GM19023 (cell line): Measurements from ENCODE around the gene PODN.

ENCODE experiments used
- ATAC-seq: cut with Tn5 transposase; IDR thresholded peaks from one replicate; pipeline ENCODE4 v1.9.1; 2021; ENCODE audit warnings: mild to moderate bottlenecking, moderate library complexity; ENCODE audit not compliant: unreplicated experiment

The PODN gene

GRCh38 chr1:53088616-53089300 lies 26.7 kb downstream of the PODN start:
- no peak for ATAC-seq

DNA sequence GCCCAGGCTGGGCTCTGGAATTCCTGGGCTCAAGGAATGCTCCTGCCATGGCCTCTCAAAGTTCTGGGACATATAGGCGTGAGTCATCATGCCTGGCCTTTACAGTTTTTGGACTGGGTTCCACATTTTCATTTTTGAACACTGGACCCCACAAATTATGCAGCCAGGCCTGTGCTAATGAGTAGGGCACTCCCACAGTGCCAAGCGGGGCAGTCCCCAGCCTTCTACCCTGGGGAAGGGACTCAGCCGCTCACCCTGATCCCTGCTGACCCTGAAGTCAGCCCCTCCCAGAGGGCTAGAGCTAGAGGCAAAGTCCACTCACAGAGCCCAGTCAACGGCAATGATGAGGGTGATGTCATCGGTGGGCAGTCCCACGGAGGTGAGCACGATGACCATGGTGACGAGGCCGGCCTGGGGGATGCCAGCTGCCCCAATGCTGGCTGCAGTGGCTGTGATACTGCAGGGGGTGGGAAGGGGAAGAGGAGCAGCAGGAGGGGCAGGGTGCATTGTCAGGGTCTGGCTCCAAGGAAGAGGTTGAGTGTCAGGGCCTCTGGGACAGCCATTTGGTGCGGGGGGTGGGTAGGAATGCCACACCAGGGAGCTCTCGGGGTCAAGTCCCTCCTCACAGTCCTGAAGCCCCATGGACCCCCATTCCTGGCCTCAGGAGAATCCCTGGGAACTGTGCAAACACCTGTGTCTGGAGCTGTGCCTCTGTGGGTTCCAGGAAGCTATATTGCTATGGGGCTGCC lies 27.6 kb downstream of the PODN start:
- ATAC-seq: no peak

- ATAC-seq: no peak
These were observed 28.5 kb downstream of the PODN start for GRCh38 chr1:53090227-53091147.

DNA sequence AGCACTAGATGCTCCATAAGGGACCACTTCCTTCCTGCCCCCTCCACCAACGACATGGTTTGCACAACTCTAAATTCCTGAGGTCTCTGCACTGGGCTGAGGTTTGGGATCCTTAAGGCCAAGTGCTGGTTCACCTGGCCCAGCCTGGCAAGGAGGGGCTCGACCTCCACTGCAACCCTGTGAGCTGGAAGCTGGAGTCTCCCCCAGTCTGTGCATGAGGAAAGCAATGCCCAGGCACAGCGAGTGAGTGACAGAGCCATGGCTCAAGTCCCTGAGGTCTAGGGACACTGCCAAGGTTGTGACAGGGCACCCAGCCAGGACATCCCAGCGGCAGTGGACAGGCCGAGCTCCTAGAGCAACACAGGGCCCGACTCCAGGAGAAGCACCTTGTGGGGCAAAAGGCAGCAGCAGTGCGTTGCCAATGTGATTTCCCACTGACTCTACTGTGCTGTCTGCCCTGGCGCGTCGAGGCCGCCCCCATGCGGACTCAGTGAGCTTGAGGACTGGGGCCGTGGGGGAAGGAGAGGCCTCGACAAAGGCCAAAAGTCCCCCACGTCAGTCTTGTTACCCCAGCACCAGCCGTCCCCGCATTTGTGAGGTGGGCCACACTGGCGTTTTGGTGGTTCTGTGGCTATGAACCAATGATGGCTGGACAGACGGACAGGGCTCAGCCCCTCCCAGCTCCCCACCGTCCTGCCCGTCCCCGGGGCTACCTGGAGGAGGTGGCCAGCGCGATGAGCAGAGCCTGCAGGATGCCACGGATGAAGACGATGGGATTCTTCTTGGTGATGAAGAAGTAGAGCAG lies 30.0 kb downstream of the PODN start:
- ATAC-seq: no peak

GRCh38 chr1:53092659-53093450 lies 30.8 kb downstream of the PODN start:
- ATAC-seq: no peak

GRCh38 chr1:53093451-53093754 lies 31.4 kb downstream of the PODN start:
- ATAC-seq: no peak

GRCh38 chr1:53093778-53094532 lies 31.9 kb downstream of the PODN start:
- ATAC-seq: no peak

- ATAC-seq: no peak
These were observed 32.5 kb downstream of the PODN start for GRCh38 chr1:53094533-53094919.

DNA sequence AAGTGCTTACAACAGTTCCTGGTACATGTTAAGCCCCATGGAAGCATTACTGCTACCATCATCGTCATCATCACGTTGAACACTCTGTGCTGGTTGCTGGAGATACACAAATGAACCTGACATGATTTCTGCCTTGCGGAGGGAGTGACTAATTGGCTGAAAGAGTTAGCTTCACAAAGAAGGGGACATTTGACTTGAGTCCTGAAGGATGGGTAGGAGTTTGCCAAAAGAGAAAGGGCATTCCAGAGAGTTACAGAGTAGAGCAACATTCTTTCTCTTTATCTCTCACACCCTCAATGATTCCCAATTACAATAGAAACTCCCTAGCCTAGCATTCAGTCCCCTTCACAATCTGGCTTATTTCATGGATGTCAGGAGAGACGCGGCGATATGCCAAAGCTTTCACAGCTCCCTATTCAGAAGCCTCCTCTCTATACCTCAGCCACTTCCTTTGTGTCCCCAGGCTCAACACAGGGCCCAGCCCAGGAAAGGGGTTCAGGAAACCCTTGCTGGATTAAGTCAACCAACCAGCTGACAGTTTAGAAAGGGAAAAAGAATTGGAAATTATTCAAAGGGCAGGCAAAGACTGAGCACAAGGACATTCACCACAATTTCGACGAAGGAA lies 42.4 kb downstream of the PODN start:
- ATAC-seq: no peak

- no peak for ATAC-seq
These were observed 45.1 kb downstream of the PODN start for GRCh38 chr1:53107090-53107489.

DNA sequence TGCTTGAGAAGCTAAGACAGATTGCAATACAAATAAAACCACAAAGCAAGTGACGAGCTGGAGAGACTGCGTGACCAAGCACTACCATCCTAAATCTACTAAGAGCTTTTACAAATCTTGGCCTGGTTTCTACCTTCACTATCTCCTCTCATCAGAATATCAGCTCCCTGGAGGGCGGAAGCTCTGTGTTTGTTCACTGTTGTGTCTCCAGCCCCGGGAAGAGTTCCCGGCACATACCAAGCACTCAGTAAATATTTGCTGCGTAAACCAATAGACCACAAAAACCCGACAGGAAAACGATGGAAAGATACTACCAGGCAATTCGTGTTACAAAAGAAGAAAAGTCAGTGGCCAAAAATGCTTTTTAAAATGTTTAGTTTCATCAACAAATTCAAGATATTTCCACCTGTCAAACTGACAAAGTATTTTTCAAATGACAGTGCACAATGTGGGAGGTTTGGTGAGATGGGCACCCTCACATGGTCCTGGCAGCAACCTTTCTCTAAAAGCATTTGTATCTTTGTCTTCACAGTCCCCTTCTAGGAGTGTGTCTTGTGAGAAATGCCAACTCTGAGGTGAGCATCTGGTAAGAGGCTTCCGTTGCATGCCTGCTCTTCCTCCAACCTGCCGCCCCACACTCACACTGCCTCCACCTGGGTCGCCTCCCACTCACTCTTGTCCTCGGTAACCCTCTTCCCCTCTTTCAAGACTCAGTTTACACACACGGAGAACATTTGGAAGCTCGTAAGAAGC lies 45.7 kb downstream of the PODN start:
- ATAC-seq: no peak

DNA sequence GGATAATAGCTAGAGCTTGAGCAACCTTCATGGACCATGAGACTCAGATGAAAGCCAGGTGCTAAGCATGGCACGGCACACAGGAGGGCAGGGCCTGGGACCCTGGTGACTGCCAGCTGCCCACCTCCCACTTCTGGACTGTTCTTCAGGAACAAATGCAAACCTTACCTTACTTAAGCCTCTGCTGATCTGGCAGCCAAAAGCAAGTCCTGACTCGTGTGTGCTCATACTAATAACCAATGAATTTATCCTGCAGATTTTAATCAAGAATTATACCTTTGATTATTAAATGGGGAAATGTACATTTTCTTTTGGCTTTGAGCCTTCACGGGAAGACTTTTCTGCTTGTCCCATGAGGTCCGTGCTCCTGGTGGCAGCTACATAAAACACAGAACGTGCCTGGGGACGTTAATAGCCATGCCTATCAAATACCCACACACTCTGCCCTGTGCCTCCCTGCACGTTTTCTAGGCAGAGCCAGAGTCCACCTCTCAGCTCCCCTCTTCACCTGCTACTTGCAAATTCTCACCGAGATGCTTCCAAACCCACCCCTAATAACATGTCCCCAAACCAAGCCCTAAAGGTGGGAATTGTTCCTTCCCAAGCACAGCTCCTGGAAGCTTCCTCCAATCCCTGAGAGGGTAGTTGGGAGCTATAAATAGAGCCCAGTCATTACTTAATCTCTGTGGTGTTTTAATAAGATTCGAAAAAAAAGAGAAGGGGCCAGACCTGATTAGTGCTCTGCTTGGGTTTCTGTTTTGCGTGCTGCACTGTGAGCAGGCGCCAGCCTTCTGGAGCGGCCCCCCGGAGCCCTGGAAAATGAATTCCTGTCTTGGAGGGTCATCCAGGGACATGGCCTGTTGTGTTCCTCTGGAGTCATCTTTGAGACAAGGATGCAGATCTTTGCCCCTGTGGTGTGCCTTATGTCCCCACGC lies 46.9 kb downstream of the PODN start:
- no peak for ATAC-seq

DNA sequence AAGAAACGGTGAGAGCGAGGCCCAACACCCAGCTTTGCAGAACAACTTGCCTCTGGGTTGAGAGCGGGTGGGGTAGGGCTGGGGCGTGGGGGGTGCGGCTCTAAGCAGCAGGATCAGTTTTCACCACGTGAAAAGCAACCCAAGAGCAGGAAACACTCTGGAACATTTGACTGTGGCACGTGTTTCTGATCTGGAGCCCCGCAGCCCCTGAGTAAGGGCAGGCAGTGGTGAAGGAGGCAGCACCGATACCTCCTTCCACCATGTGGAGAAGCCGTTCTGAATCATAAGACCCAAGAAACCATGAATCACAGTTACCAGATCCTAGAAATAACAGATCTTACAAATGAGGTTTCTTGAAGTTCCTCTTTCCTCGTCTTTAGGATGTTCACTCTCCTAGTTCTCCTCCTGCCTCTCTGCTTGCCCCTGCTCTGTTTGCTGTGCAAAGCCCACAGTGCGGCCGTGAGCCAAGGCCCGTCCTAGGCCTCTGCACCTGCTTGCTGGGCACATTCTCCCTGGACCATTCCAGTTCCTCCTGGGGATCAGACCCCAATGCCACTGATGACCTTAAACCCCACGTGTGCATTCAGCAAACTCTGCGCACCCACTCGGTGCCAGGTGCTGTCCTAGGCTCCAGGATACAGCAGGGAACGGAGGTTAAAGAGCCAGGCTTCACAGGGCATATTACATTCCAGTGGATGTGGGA lies 48.5 kb downstream of the PODN start:
- no peak for ATAC-seq

GRCh38 chr1:53111073-53111556 lies 49.1 kb downstream of the PODN start:
- no peak for ATAC-seq

GRCh38 chr1:53111693-53112092 lies 49.7 kb downstream of the PODN start:
- no peak for ATAC-seq

DNA sequence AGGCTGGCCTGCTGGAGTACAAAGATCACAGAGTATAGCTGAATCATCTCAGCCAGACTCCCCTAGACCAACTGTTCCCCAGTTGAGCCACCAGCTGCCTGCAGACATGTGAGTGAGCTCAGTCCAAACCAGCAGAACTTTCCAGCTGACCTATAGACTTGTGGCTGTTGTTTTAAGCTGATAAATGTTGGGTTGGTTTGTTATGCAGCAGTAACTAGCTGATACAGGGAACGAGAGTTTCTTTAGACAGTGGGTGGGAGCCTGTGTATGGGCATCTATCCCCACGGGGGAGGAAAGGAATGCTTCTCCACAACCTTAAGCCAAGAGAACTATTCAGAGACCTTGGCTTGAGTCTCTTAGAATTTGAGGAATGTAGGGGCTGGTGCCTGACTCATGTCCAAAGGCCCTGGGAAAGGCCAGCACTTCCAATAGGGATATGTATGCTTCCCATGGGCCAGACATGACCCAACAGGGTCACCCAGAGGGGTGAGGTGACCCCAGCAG lies 50.3 kb downstream of the PODN start:
- ATAC-seq: no peak
